ENCODE data around the gene COL17A1.

DNA sequence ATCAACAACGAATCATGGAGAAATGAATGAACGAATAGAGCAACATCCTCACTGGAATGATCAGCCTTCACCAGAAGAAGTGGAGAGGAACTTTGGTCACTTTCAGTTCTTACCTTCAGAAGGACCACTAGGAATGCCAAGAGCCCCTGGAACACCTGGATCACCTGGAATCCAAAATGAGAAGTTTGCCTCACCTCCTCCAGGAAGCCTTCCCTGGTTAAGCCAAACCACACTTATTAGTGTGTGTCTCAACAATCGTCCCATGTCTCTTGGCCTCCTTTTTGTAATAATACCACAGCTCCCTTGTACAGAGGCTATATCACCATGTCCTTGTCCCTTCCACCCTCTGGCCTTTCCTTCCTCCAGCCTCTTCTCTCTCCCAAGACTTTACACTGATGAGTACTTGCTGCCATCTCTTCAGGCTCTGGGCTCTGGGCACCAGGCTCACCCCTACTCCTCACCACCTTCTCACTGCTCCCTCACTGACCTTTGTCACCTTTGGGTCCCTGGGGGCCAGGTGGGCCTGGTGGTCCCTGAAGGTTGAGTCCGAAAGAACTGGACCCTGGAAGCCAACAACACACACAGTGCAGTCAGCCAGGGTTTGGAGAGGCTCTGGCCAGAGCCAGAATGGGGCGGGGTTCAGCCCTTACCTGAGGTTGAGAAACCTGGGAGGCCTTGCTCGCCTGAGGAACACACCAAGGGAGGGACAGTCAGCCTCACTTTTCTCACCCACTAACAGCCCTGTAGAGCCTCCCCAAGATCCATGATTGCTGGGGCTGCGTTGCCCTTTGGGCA, 46.5 kb downstream of the COL17A1 start:
- TF ChIP-seq, protein P1, sequence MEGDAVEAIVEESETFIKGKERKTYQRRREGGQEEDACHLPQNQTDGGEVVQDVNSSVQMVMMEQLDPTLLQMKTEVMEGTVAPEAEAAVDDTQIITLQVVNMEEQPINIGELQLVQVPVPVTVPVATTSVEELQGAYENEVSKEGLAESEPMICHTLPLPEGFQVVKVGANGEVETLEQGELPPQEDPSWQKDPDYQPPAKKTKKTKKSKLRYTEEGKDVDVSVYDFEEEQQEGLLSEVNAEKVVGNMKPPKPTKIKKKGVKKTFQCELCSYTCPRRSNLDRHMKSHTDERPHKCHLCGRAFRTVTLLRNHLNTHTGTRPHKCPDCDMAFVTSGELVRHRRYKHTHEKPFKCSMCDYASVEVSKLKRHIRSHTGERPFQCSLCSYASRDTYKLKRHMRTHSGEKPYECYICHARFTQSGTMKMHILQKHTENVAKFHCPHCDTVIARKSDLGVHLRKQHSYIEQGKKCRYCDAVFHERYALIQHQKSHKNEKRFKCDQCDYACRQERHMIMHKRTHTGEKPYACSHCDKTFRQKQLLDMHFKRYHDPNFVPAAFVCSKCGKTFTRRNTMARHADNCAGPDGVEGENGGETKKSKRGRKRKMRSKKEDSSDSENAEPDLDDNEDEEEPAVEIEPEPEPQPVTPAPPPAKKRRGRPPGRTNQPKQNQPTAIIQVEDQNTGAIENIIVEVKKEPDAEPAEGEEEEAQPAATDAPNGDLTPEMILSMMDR (IDR thresholded peaks at IDR 0.05): no peak
- no peak for TF ChIP-seq POLR2A (IDR thresholded peaks at IDR 0.05; ENCODE audit: low read depth)

All from esophagus muscularis mucosa (tissue), 3 donors.